GM23248 (cell line): Measurements from ENCODE around the gene CHCHD3. TPM values are rescaled to one million over a fixed set of nuclear protein-coding genes. Genes with fewer than 3 reads are reported as not detected.

Source experiments
- DNase-seq: peaks from one replicate; pipeline ENCODE4 v3.0.0-alpha.2; 2015
- H2AFZ ChIP-seq: fragments of 200-600 bp; sonication (generic); 2 replicates; pipeline ENCODE4 v1.6.1; 2016; ENCODE audit warnings: antibody characterized with exemption
- H3F3A ChIP-seq: fragments of 200-600 bp; sonication (generic); 2 replicates; pipeline ENCODE4 v1.6.1; 2016; ENCODE audit warnings: mild to moderate bottlenecking, antibody characterized with exemption, mixed run types; ENCODE audit not compliant: insufficient read depth
- H3K27ac ChIP-seq: fragments of 200-600 bp; sonication (generic); 2 replicates; pipeline ENCODE4 v1.5.1; 2016; ENCODE audit warnings: mild to moderate bottlenecking
- H3K27me3 ChIP-seq: fragments of 200-600 bp; sonication (generic); replicated peaks from 2 replicates; pipeline ENCODE4 v1.6.1; 2016; ENCODE audit warnings: mild to moderate bottlenecking; ENCODE audit not compliant: insufficient read depth
- H3K36me3 ChIP-seq: fragments of 200-600 bp; sonication (generic); 2 replicates; pipeline ENCODE4 v1.6.1; 2016; ENCODE audit warnings: low read depth, mild to moderate bottlenecking
- H3K4me1 ChIP-seq: fragments of 200-600 bp; sonication (generic); 2 replicates; pipeline ENCODE4 v1.6.1; 2016; ENCODE audit warnings: mild to moderate bottlenecking; ENCODE audit not compliant: insufficient read depth
- H3K4me2 ChIP-seq: fragments of 200-600 bp; sonication (generic); one replicate; pipeline ENCODE4 v1.6.1; 2016; ENCODE audit warnings: mild to moderate bottlenecking; ENCODE audit not compliant: unreplicated experiment
- H3K4me3 ChIP-seq: fragments of 200-600 bp; sonication (generic); 2 replicates; pipeline ENCODE4 v1.5.1; 2016; ENCODE audit warnings: mild to moderate bottlenecking
- H3K79me2 ChIP-seq: fragments of 200-600 bp; sonication (generic); 2 replicates; pipeline ENCODE4 v1.6.1; 2016; ENCODE audit warnings: mild to moderate bottlenecking; ENCODE audit not compliant: insufficient read depth
- H3K9ac ChIP-seq: fragments of 200-600 bp; sonication (generic); 2 replicates; pipeline ENCODE4 v1.6.1; 2016; ENCODE audit warnings: mild to moderate bottlenecking
- H3K9me2 ChIP-seq: fragments of 200-600 bp; sonication (generic); 2 replicates; pipeline ENCODE4 v1.6.1; 2016; ENCODE audit warnings: mixed run types, mild to moderate bottlenecking, moderate library complexity; ENCODE audit not compliant: insufficient read depth
- H3K9me3 ChIP-seq: fragments of 200-600 bp; sonication (generic); one replicate; pipeline ENCODE4 v1.6.1; 2017; ENCODE audit warnings: low read depth
- H4K20me1 ChIP-seq: fragments of 200-600 bp; sonication (generic); 2 replicates; pipeline ENCODE4 v1.6.0; 2016; ENCODE audit not compliant: insufficient read depth
- EZH2 ChIP-seq: fragments of 200-600 bp; sonication (generic); IDR thresholded peaks from 2 replicates; pipeline ENCODE4 v1.6.1; 2018; ENCODE audit warnings: antibody characterized with exemption, mild to moderate bottlenecking; ENCODE audit not compliant: insufficient read depth, poor library complexity, severe bottlenecking
- EZH2phosphoT487 ChIP-seq: fragments of 200-600 bp; sonication (generic); IDR thresholded peaks from 2 replicates; pipeline ENCODE4 v1.6.1; 2018; ENCODE audit warnings: antibody characterized with exemption, moderate library complexity, mild to moderate bottlenecking, low read depth; ENCODE audit not compliant: insufficient read depth
- WGBS, 2 experiments: methylation state at CpG; one replicate each; pipeline ENCODE4 v1.1.6; 2015 to 2017; ENCODE audit warnings: low lambda C conversion rate in 2 of 2, low coverage in 1 of 2; ENCODE audit errors: missing lambda C conversion rate in 2 of 2; 5-methylcytosine and 5-hydroxymethylcytosine counted together
- in situ Hi-C: fragments of 300-500 bp; cut with MboI; formaldehyde crosslinking; loops from 2 replicates; pipeline ENCODE4 v1.15.0; 2020
- polyA plus RNA-seq: library from polyadenylated mRNA; unstranded; fragments of >200 nt; fragmentation: Nextera tagmentation; extraction: Ambion mirVana; gene quantifications from 2 replicates; pipeline ENCODE4 v1.2.1, GENCODE V29; 2016
- total RNA-seq: library from RNA; depleted of rRNA; stranded (reverse); fragments of >200 nt; shearing (Covaris generic); gene quantifications from 2 replicates; pipeline ENCODE4 v1.2.3, GENCODE V29; 2014

CHCHD3 gene
- total and polyA plus RNA-seq, 2 experiments from 2014 or later, result 43.7 to 66.1 TPM

DNA sequence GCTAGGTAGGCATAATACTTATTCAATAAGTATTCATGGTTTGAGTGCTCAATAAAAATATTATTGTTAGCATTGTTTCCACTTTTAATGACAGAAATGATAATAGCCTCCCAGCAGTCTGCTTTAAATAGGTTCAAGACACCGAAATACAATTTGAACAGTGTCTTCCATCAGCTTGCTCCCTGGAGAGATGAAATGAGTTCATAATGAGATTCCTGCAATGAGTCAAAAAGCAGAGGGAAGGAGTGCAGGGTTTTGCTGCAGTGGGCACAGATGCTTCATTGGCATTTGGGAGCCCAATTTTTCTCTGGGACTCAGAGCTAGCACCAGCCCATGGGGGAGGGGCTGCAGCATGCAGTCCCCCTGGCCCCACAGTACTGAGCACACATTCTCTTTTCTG is 32.6 kb upstream of the CHCHD3 start:
- Histone ChIP-seq H3K27me3 (peaks cover 23% of the 10 kb centered on the region), H3K36me3 (no peaks in the 10 kb centered on the region), H3K9me3 (no peaks in the 10 kb centered on the region), H3K9ac (no peak overlapping the region), H3K4me3 (no peak overlapping the region), H2AFZ (no peak overlapping the region), H3K4me1 (no peaks in the 10 kb centered on the region), H3F3A (no peaks in the 10 kb centered on the region), H3K27ac (no peak overlapping the region), H3K4me2 (no peak overlapping the region), H3K79me2 (no peaks in the 10 kb centered on the region), H3K9me2 (no peaks in the 10 kb centered on the region), H4K20me1 (no peaks in the 10 kb centered on the region)
- DNase-seq, result no peak
- in situ Hi-C loops, result no loop called here
- TF ChIP-seq EZH2phosphoT487 (no peak), EZH2 (no peak)
- 0% methylated on average over 1 of the region's 1 CpG for WGBS, 2 experiments

DNA sequence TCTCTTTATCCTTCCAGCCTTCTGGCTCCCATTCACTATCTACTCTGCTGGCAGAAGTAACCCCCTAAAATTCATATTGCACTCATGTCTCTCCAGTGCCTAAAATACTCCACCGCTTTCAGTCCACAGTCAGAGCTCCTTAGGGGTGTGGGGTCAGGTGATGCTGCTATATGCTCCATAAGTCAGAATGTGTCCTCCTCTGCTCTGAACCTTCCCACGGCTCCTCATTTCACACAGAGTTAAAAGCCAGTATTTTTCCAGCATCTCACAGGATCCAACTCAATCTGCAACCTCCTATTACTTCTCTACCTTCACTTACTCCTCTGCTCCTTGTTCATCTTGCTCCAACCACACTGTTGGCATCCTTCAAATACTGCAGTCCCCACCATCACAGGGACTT is 31.1 kb upstream of the CHCHD3 start:
- H3K9me2 ChIP-seq, result no peaks in the 10 kb centered on the region
- TF ChIP-seq EZH2 (no peak), EZH2phosphoT487 (no peak)
- H3K9ac ChIP-seq, result no peak overlapping the region
- no peaks in the 10 kb centered on the region for H3K4me1 ChIP-seq
- H3K79me2 ChIP-seq, result no peaks in the 10 kb centered on the region
- H2AFZ ChIP-seq, result no peak overlapping the region
- no peak overlapping the region for H3K27ac ChIP-seq
- H3K27me3 ChIP-seq, result peaks cover 16% of the 10 kb centered on the region
- H3K4me2 ChIP-seq, result no peak overlapping the region
- no peaks in the 10 kb centered on the region for H4K20me1 ChIP-seq
- in situ Hi-C loops, result no loop called here
- no peaks in the 10 kb centered on the region for H3F3A ChIP-seq
- 47 to 63% methylated on average over 2 of the region's 2 CpGs for WGBS, 2 experiments
- no peaks in the 10 kb centered on the region for H3K9me3 ChIP-seq
- H3K36me3 ChIP-seq, result no peaks in the 10 kb centered on the region
- H3K4me3 ChIP-seq, result no peak overlapping the region
- no peak for DNase-seq

DNA sequence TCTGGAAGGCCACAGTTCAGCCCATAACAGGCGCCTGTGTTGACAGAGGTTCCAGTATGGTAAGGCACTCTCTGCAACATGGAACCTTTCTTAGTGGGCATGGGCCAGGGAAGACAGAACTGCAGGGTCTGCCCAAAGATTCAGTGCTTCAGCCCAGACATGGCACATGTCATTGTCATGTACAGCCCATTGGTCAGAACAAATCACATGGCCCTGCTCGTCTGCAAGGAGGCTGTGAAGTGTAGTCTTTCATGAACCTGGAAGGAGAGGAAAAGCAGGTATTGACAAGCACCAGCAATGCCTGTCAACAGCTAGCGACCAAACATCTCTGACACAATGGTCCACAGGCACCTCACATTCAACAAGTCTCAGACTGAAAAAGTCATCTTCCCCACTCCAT is 30.4 kb upstream of the CHCHD3 start:
- in situ Hi-C loops, result no loop called here
- no peaks in the 10 kb centered on the region for H3K4me1 ChIP-seq
- TF ChIP-seq EZH2phosphoT487 (no peak), EZH2 (no peak)
- no peaks in the 10 kb centered on the region for H3K36me3 ChIP-seq
- no peak overlapping the region for H3K27ac ChIP-seq
- no peaks in the 10 kb centered on the region for H3K9me3 ChIP-seq
- no peaks in the 10 kb centered on the region for H3F3A ChIP-seq
- no peak overlapping the region for H3K4me3 ChIP-seq
- H3K4me2 ChIP-seq, result no peak overlapping the region
- H3K9me2 ChIP-seq, result no peaks in the 10 kb centered on the region
- no peaks in the 10 kb centered on the region for H4K20me1 ChIP-seq
- no peak overlapping the region for H3K9ac ChIP-seq
- H3K79me2 ChIP-seq, result no peaks in the 10 kb centered on the region
- no peak overlapping the region for H2AFZ ChIP-seq
- peaks cover 16% of the 10 kb centered on the region for H3K27me3 ChIP-seq
- DNase-seq, result no peak
- 16 to 29% methylated on average over 3 of the region's 3 CpGs for WGBS, 2 experiments

- Histone ChIP-seq H3K9me3 (no peaks in the 10 kb centered on the region), H3K79me2 (no peaks in the 10 kb centered on the region), H3K27me3 (peaks cover 6% of the 10 kb centered on the region), H3K4me2 (no peak overlapping the region), H3K4me1 (no peaks in the 10 kb centered on the region), H3F3A (no peaks in the 10 kb centered on the region), H2AFZ (no peak overlapping the region), H3K4me3 (no peak overlapping the region), H4K20me1 (no peaks in the 10 kb centered on the region), H3K9ac (no peak overlapping the region), H3K36me3 (no peaks in the 10 kb centered on the region), H3K9me2 (no peaks in the 10 kb centered on the region), H3K27ac (no peak overlapping the region)
- in situ Hi-C loops, result no loop called here
- 58 to 60% methylated on average over 4 of the region's 4 CpGs for WGBS, 2 experiments
- DNase-seq, result no peak
- TF ChIP-seq EZH2, result no peak
- TF ChIP-seq EZH2phosphoT487, result no peak
Observed at GRCh38 chr7:133110312-133110711, 28.4 kb upstream of the CHCHD3 start.

DNA sequence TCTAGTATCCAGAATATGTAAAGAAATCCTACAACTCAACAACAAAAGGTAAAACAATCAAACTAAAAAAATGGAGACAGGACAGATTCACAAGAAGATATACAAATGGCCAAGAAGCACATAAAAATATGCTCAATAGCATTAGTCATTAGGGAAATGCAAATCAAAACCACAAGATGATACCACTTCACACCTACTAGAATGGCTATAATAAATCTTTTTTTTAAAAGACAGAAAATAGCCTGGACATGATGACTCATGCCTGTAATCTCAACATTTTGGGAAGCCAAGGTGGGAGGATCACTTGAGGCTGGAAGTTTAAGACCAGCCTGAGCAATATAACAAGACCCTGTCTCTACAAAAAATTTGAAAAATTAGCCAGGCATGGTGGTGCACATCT is 27.9 kb upstream of the CHCHD3 start:
- in situ Hi-C loops, result no loop called here
- no peak for DNase-seq

More for the DNA sequence above, 27.9 kb upstream of the CHCHD3 start:
- Histone ChIP-seq H3K4me1 (no peaks in the 10 kb centered on the region), H3K27ac (no peak overlapping the region), H3K4me2 (no peak overlapping the region), H3K9me3 (no peaks in the 10 kb centered on the region), H4K20me1 (no peaks in the 10 kb centered on the region), H3F3A (no peaks in the 10 kb centered on the region), H3K9ac (no peak overlapping the region), H3K9me2 (no peaks in the 10 kb centered on the region), H3K79me2 (no peaks in the 10 kb centered on the region), H3K4me3 (no peak overlapping the region), H3K27me3 (peaks cover 6% of the 10 kb centered on the region), H2AFZ (no peak overlapping the region), H3K36me3 (no peaks in the 10 kb centered on the region)
- TF ChIP-seq EZH2phosphoT487 (no peak), EZH2 (no peak)
